H9 (cell line): ENCODE data around the gene S1PR4. TPM values are rescaled to one million over a fixed set of nuclear protein-coding genes. Genes with fewer than 3 reads are reported as not detected.

ENCODE experiments used
- DNase-seq: peaks from one replicate; pipeline ENCODE4 v3.0.0-alpha.2; 2017
- H2AFZ ChIP-seq: one replicate; pipeline ENCODE4 v1.6.1; 2013; ENCODE audit warnings: mild to moderate bottlenecking, low read length, control low read depth, moderate library complexity
- H2AK5ac ChIP-seq: 2 replicates; pipeline ENCODE4 v1.6.1; 2013; ENCODE audit warnings: low read length, control low read depth, mixed read lengths; ENCODE audit not compliant: insufficient read length
- H2BK120ac ChIP-seq: one replicate; pipeline ENCODE4 v1.6.1; 2013; ENCODE audit warnings: low read depth, mild to moderate bottlenecking, low read length, control low read depth, inconsistent platforms; ENCODE audit not compliant: poor library complexity, severe bottlenecking
- H2BK12ac ChIP-seq: 2 replicates; pipeline ENCODE4 v1.6.1; 2013; ENCODE audit warnings: low read length, control low read depth, mixed read lengths, low read depth; ENCODE audit not compliant: insufficient read length
- H2BK15ac ChIP-seq: 2 replicates; pipeline ENCODE4 v1.6.1; 2013; ENCODE audit warnings: low read depth, low read length, control low read depth
- H2BK20ac ChIP-seq: one replicate; pipeline ENCODE4 v1.6.1; 2013; ENCODE audit warnings: low read depth, mild to moderate bottlenecking, low read length, control low read depth, inconsistent platforms; ENCODE audit not compliant: poor library complexity, severe bottlenecking
- H2BK5ac ChIP-seq: 2 replicates; pipeline ENCODE4 v1.6.1; 2013; ENCODE audit warnings: low read length, control low read depth, mixed read lengths; ENCODE audit not compliant: insufficient read length
- H3K14ac ChIP-seq: 2 replicates; pipeline ENCODE4 v1.6.1; 2013; ENCODE audit warnings: low read length, control low read depth; ENCODE audit not compliant: insufficient read depth
- H3K18ac ChIP-seq: 2 replicates; pipeline ENCODE4 v1.6.1; 2013; ENCODE audit warnings: low read depth, mild to moderate bottlenecking, mixed read lengths, low read length, control low read depth; ENCODE audit not compliant: insufficient read length
- H3K23ac ChIP-seq: 2 replicates; pipeline ENCODE4 v1.6.1; 2013; ENCODE audit warnings: low read length, control low read depth, mixed read lengths, low read depth; ENCODE audit not compliant: insufficient read length
- H3K23me2 ChIP-seq: 2 replicates; pipeline ENCODE4 v1.6.1; 2013; ENCODE audit warnings: low read depth, mild to moderate bottlenecking, mixed read lengths, low read length, control low read depth; ENCODE audit not compliant: insufficient read length, poor library complexity, severe bottlenecking
- H3K27ac ChIP-seq: 2 replicates; pipeline ENCODE4 v1.5.1; 2013; ENCODE audit warnings: low read length, control low read depth, mixed read lengths, low read depth; ENCODE audit not compliant: insufficient read length
- H3K27me3 ChIP-seq: 2 replicates; pipeline ENCODE4 v1.6.1; 2013; ENCODE audit warnings: low read length, control low read depth, inconsistent platforms; ENCODE audit not compliant: insufficient read depth
- H3K4ac ChIP-seq: 2 replicates; pipeline ENCODE4 v1.6.1; 2013; ENCODE audit warnings: low read depth, mild to moderate bottlenecking, control low read depth, inconsistent platforms, low read length, moderate library complexity
- H3K4me1 ChIP-seq: 2 replicates; pipeline ENCODE4 v1.6.1; 2013; ENCODE audit warnings: low read length, control low read depth, inconsistent platforms; ENCODE audit not compliant: insufficient read depth
- H3K4me2 ChIP-seq: 2 replicates; pipeline ENCODE4 v1.6.1; 2013; ENCODE audit warnings: low read length, control low read depth, mixed read lengths; ENCODE audit not compliant: insufficient read length, insufficient read depth
- H3K56ac ChIP-seq: 2 replicates; pipeline ENCODE4 v1.6.1; 2013; ENCODE audit warnings: low read depth, mild to moderate bottlenecking, mixed read lengths, low read length, control low read depth; ENCODE audit not compliant: insufficient read length
- H3K79me1 ChIP-seq: 2 replicates; pipeline ENCODE4 v1.6.1; 2013; ENCODE audit warnings: low read depth, mild to moderate bottlenecking, moderate library complexity, low read length, control low read depth, inconsistent platforms; ENCODE audit not compliant: insufficient read depth, poor library complexity, severe bottlenecking
- H3K79me2 ChIP-seq: 2 replicates; pipeline ENCODE4 v1.6.1; 2013; ENCODE audit warnings: low read length, control low read depth, inconsistent platforms; ENCODE audit not compliant: insufficient read depth
- H3K9ac ChIP-seq: 2 replicates; pipeline ENCODE4 v1.6.1; 2013; ENCODE audit warnings: low read length, control low read depth, mixed read lengths; ENCODE audit not compliant: insufficient read length; ENCODE audit errors: extremely low read depth
- H3K9me3 ChIP-seq: one replicate; pipeline ENCODE4 v1.6.1; 2013; ENCODE audit warnings: low read depth, low read length, inconsistent platforms; ENCODE audit not compliant: control insufficient read depth
- H3T11ph ChIP-seq: one replicate; pipeline ENCODE4 v1.6.1; 2013; ENCODE audit warnings: mild to moderate bottlenecking, low read length, control low read depth, inconsistent platforms
- H4K20me1 ChIP-seq: one replicate; pipeline ENCODE4 v1.6.1; 2013; ENCODE audit not compliant: control insufficient read depth, insufficient read length, insufficient read depth
- H4K5ac ChIP-seq: 2 replicates; pipeline ENCODE4 v1.6.1; 2013; ENCODE audit warnings: low read depth, mild to moderate bottlenecking, mixed read lengths, low read length, control low read depth; ENCODE audit not compliant: insufficient read length
- H4K8ac ChIP-seq: replicated peaks from 2 replicates; pipeline ENCODE4 v1.6.1; 2013; ENCODE audit warnings: low read length, control low read depth, mixed read lengths, low read depth; ENCODE audit not compliant: insufficient read length
- H4K91ac ChIP-seq: 2 replicates; pipeline ENCODE4 v1.6.1; 2013; ENCODE audit warnings: low read depth, mild to moderate bottlenecking, moderate library complexity, mixed read lengths, low read length, control low read depth; ENCODE audit not compliant: insufficient read length
- H3K27ac Mint-ChIP-seq, 3 experiments: 2 replicates in 2 of 3; 3 replicates in 1 of 3; pipeline ENCODE4 v1.8.0; 2020 to 2021; ENCODE audit warnings: mixed read lengths in 3 of 3, mild to moderate bottlenecking in 1 of 3, moderate library complexity in 1 of 3
- H3K27me3 Mint-ChIP-seq: 2 replicates; pipeline ENCODE4 v1.8.0; 2021; ENCODE audit warnings: low read depth, mild to moderate bottlenecking, moderate library complexity, mixed read lengths
- H3K36me3 Mint-ChIP-seq, 3 experiments: 2 replicates in 2 of 3; 3 replicates in 1 of 3; pipeline ENCODE4 v1.8.0; 2020 to 2021; ENCODE audit warnings: low read depth in 3 of 3, mixed read lengths in 3 of 3; ENCODE audit not compliant: insufficient read depth in 1 of 3
- H3K4me1 Mint-ChIP-seq, 2 experiments: 2 replicates each; pipeline ENCODE4 v1.8.0; 2020; ENCODE audit warnings: mixed read lengths in 2 of 2
- H3K4me3 Mint-ChIP-seq, 2 experiments: 2 replicates in 1 of 2; 3 replicates in 1 of 2; pipeline ENCODE4 v1.8.0; 2020 to 2021; ENCODE audit warnings: mild to moderate bottlenecking in 2 of 2, mixed read lengths in 2 of 2, moderate library complexity in 1 of 2
- H3K9me3 Mint-ChIP-seq, 2 experiments: 2 replicates in 1 of 2; 3 replicates in 1 of 2; pipeline ENCODE4 v1.8.0; 2020; ENCODE audit warnings: mild to moderate bottlenecking in 2 of 2, mixed read lengths in 2 of 2, moderate library complexity in 1 of 2
- WGBS: extraction: QIAGEN DNeasy Blood & Tissue Kit; methylation state at CpG from one replicate; pipeline ENCODE4 v1.1.7; 2013; ENCODE audit warnings: missing lambda C conversion rate, low lambda C conversion rate, mixed read lengths; ENCODE audit not compliant: insufficient read length; ENCODE audit errors: extremely low coverage; 5-methylcytosine and 5-hydroxymethylcytosine counted together
- total RNA-seq: library from RNA; stranded (reverse); gene quantifications from 2 replicates; pipeline ENCODE4 v1.2.1, GENCODE V29; 2021
- TF ChIP-seq, protein P1 (sequence below): fragments of 200-600 bp; sonication (generic); conservative IDR thresholded peaks from 3 replicates; pipeline ENCODE4 v1.8.0; 2021; ENCODE audit warnings: antibody characterized with exemption, mild to moderate bottlenecking

The S1PR4 gene
- total RNA-seq, 1 experiment from 2014 or later = not detected

DNA sequence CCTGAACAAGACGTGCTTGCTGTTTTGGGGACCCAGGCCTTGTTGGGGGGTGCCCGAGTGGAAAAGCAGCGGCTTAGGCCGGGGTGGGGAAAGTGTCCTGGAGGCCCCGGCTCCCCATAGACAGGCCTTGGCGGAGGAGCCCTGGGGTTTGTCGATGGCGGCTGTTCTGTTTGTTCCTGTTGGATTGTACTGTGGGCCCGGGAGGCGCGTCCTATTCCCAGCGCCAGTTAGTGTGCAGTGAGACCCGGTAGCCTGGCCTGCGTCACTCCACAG is 18.3 kb downstream of the S1PR4 start:
- no CpG with 5 or more reads among the region's 14 CpGs for WGBS
- H2BK5ac ChIP-seq = no peak overlapping the region

More for the DNA sequence above, 18.3 kb downstream of the S1PR4 start:
- no peaks in the 10 kb centered on the region for H3K4me1 ChIP-seq
- H3K27ac ChIP-seq = no peak overlapping the region
- no peak overlapping the region for H2BK12ac ChIP-seq
- no peak overlapping the region for H3K27ac Mint-ChIP-seq
- no peak overlapping the region for H3K14ac ChIP-seq
- TF ChIP-seq, protein P1, sequence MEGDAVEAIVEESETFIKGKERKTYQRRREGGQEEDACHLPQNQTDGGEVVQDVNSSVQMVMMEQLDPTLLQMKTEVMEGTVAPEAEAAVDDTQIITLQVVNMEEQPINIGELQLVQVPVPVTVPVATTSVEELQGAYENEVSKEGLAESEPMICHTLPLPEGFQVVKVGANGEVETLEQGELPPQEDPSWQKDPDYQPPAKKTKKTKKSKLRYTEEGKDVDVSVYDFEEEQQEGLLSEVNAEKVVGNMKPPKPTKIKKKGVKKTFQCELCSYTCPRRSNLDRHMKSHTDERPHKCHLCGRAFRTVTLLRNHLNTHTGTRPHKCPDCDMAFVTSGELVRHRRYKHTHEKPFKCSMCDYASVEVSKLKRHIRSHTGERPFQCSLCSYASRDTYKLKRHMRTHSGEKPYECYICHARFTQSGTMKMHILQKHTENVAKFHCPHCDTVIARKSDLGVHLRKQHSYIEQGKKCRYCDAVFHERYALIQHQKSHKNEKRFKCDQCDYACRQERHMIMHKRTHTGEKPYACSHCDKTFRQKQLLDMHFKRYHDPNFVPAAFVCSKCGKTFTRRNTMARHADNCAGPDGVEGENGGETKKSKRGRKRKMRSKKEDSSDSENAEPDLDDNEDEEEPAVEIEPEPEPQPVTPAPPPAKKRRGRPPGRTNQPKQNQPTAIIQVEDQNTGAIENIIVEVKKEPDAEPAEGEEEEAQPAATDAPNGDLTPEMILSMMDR = no peak
- H3K4me3 Mint-ChIP-seq = no peak overlapping the region
- no peak overlapping the region for H2AK5ac ChIP-seq
- H2AFZ ChIP-seq = no peak overlapping the region
- H3K27me3 Mint-ChIP-seq = no peaks in the 10 kb centered on the region
- H2BK15ac ChIP-seq = no peak overlapping the region
- no peak overlapping the region for H3T11ph ChIP-seq
- no peak overlapping the region for H3K23ac ChIP-seq
- no peak overlapping the region for H2BK120ac ChIP-seq
- no peaks in the 10 kb centered on the region for H3K9me3 ChIP-seq
- H4K8ac ChIP-seq = no peak overlapping the region
- no peak overlapping the region for H4K91ac ChIP-seq
- no peaks in the 10 kb centered on the region for H3K23me2 ChIP-seq
- no peak overlapping the region for H3K56ac ChIP-seq
- H2BK20ac ChIP-seq = no peak overlapping the region
- no peak overlapping the region for H3K18ac ChIP-seq
- no peaks in the 10 kb centered on the region for H4K20me1 ChIP-seq
- no peak overlapping the region for H4K5ac ChIP-seq
- H3K79me1 ChIP-seq = peaks cover 4% of the 10 kb centered on the region
- H3K36me3 Mint-ChIP-seq = peaks cover 5 to 26% (median 24%) of the 10 kb centered on the region in 3 experiments; a peak in 6 of 7 replicates
- no peak overlapping the region for H3K4ac ChIP-seq
- no peaks in the 10 kb centered on the region for H3K4me1 Mint-ChIP-seq
- no peaks in the 10 kb centered on the region for H3K9me3 Mint-ChIP-seq
- H3K4me2 ChIP-seq = no peak overlapping the region
- no peak overlapping the region for H3K9ac ChIP-seq
- no peaks in the 10 kb centered on the region for H3K27me3 ChIP-seq
- DNase-seq = no peak
- H3K79me2 ChIP-seq = no peaks in the 10 kb centered on the region
